ENCODE data around the gene FUT7. TPM values are rescaled to one million over a fixed set of nuclear protein-coding genes. Genes with fewer than 3 reads are reported as not detected.

Gene FUT7
- total RNA-seq, 1 donor from 2014 or later, result not detected

DNA sequence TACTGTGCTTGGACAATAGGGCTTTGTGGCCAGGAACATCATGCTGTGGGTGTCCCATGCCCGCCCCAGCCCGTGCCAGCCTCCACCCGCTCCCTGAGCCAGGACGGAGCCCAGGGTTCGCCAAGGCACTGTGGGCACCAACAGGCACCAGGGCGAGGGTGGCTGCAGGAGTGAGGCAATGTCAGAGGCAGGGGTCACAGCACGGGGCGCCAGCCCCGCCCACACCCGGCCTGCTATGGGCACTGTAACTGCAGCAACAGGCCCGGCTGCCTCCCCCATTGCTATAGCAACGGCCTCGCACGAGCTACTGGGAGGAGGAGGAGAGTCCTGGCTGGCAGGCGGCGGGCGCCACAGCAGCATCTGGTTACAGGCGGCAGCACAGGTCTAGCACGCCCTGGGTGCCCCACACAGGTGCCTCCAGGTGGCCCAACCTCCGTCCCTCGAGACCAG is 6.3 kb downstream of the FUT7 start:
- no peaks in the 10 kb centered on the region for H3K27me3 ChIP-seq (ENCODE audit: control insufficient read depth, insufficient read depth, low read length)
- DNase-seq (ENCODE audit: low read depth) (peak; percentile 44), FAIRE-seq (no peak)
- no peaks in the 10 kb centered on the region for H3K36me3 ChIP-seq (ENCODE audit: control insufficient read depth, insufficient read depth, low read length)
- TF ChIP-seq, protein P1, sequence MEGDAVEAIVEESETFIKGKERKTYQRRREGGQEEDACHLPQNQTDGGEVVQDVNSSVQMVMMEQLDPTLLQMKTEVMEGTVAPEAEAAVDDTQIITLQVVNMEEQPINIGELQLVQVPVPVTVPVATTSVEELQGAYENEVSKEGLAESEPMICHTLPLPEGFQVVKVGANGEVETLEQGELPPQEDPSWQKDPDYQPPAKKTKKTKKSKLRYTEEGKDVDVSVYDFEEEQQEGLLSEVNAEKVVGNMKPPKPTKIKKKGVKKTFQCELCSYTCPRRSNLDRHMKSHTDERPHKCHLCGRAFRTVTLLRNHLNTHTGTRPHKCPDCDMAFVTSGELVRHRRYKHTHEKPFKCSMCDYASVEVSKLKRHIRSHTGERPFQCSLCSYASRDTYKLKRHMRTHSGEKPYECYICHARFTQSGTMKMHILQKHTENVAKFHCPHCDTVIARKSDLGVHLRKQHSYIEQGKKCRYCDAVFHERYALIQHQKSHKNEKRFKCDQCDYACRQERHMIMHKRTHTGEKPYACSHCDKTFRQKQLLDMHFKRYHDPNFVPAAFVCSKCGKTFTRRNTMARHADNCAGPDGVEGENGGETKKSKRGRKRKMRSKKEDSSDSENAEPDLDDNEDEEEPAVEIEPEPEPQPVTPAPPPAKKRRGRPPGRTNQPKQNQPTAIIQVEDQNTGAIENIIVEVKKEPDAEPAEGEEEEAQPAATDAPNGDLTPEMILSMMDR (IDR thresholded peaks at IDR 0.05; ENCODE audit: insufficient read depth, low read length, severe bottlenecking), result peak; percentile 31
- H3K4me3 ChIP-seq (ENCODE audit: low read depth, low read length), result no peak overlapping the region

DNA sequence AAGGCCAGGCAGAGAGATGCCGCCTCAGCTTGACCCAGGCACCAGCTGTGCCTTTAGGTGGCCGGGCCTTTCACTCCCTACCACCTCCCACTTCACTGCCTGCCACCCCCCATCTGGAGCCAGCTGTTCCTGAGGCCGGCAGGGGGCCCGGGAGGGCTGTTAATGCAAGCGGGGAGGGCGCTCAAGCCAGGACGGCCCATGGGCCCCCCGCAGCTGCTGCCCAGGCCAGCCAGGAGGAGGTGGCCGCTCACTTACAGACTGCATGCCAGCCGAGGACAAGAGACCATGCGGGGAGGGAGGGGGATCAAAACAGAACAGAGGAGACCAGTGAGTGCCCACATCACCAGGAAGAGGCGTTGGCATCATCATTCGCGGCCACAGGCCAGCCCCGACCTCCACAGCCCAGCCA is 8.3 kb downstream of the FUT7 start:
- H3K4me3 ChIP-seq (ENCODE audit: low read depth, low read length), result no peak overlapping the region
- DNase-seq (ENCODE audit: low read depth) (no peak), FAIRE-seq (no peak)
- no peaks in the 10 kb centered on the region for H3K27me3 ChIP-seq (ENCODE audit: control insufficient read depth, insufficient read depth, low read length)
- H3K36me3 ChIP-seq (ENCODE audit: control insufficient read depth, insufficient read depth, low read length), result no peaks in the 10 kb centered on the region
- TF ChIP-seq, protein P1 (IDR thresholded peaks at IDR 0.05; ENCODE audit: insufficient read depth, low read length, severe bottlenecking), result no peak

DNA sequence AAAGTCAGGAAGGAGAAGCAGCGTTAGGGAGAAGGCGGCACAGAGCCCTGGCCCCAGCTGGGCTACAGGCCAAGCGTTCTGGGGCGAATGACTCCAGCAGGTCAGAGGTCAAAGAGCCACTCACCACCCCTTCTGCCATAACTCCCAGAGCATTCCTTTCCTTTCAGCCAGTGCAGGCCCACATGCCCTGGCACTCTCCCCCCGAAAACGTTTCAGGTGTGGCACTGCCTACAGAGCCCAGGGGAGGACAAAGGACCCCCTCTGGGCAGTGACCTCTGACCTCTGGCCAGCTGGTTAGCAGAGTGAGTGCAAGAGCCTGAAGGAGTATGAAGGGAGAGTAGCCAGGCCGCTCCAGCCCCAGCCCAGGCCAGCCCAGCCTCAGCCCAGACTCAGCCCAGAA is 8.7 kb downstream of the FUT7 start:
- no peak overlapping the region for H3K4me3 ChIP-seq (ENCODE audit: low read depth, low read length)
- no peaks in the 10 kb centered on the region for H3K36me3 ChIP-seq (ENCODE audit: control insufficient read depth, insufficient read depth, low read length)
- FAIRE-seq (no peak), DNase-seq (ENCODE audit: low read depth) (no peak)
- H3K27me3 ChIP-seq (ENCODE audit: control insufficient read depth, insufficient read depth, low read length), result no peaks in the 10 kb centered on the region
- TF ChIP-seq, protein P1 (IDR thresholded peaks at IDR 0.05; ENCODE audit: insufficient read depth, low read length, severe bottlenecking), result no peak

DNA sequence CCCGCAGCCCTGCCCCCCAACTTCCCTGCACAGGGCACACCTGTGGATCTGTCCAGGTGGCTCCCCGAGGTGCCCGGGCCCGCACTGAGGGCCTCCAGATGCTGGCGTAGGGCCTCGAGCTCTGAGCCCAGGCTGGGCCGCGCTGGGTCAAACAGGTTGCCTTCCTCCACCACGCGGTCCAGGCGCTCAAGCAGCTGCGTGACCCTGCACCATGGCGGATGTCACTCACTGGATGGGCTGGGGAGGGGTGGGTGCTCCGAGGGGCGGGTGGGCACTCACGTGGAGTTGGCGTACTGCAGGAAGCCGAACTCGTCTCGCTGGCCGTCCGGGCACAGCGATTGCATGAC is 9.3 kb downstream of the FUT7 start:
- no peaks in the 10 kb centered on the region for H3K27me3 ChIP-seq (ENCODE audit: control insufficient read depth, insufficient read depth, low read length)
- TF ChIP-seq, protein P1 (IDR thresholded peaks at IDR 0.05; ENCODE audit: insufficient read depth, low read length, severe bottlenecking), result no peak
- no peak overlapping the region for H3K4me3 ChIP-seq (ENCODE audit: low read depth, low read length)
- FAIRE-seq, result no peak
- no peak for DNase-seq (ENCODE audit: low read depth)
- H3K36me3 ChIP-seq (ENCODE audit: control insufficient read depth, insufficient read depth, low read length), result no peaks in the 10 kb centered on the region

DNA sequence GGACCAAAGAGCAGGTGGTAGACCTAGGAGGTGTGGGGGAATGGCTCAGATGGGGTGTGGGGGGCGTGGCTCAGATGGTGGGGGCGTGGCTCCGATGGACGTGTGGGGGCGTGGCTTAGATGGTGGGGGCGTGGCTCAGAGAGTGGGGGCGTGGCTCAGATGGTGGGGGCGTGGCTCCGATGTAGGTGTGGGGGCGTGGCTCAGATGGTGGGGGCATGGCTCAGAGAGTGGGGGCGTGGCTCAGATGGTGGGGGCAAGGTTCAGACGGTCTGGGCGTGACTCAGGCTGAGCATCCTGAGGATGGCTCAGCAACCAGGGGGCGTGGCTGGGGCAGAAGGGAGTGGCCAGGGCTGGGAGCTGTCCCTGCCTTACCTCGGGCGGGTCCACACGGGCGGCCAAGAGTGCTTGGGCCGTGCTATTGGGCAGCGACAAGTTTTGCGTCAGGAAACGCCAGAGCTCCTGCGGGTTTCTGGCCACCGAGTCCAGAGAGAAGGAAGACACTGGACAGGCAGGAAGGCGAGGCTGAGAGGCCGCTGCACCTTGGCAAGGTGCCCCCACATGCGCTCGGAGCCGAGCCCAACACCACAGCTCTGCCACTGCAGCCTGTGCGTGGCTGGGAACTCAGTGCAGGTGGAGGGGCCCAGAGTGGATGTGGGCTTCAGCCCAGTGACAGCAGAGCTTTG is 9.8 kb downstream of the FUT7 start:
- no peaks in the 10 kb centered on the region for H3K36me3 ChIP-seq (ENCODE audit: control insufficient read depth, insufficient read depth, low read length)
- no peaks in the 10 kb centered on the region for H3K27me3 ChIP-seq (ENCODE audit: control insufficient read depth, insufficient read depth, low read length)
- DNase-seq (ENCODE audit: low read depth), result peak; percentile 76
- FAIRE-seq, result no peak
- H3K4me3 ChIP-seq (ENCODE audit: low read depth, low read length), result no peak overlapping the region
- TF ChIP-seq, protein P1 (IDR thresholded peaks at IDR 0.05; ENCODE audit: insufficient read depth, low read length, severe bottlenecking), result no peak

DNA sequence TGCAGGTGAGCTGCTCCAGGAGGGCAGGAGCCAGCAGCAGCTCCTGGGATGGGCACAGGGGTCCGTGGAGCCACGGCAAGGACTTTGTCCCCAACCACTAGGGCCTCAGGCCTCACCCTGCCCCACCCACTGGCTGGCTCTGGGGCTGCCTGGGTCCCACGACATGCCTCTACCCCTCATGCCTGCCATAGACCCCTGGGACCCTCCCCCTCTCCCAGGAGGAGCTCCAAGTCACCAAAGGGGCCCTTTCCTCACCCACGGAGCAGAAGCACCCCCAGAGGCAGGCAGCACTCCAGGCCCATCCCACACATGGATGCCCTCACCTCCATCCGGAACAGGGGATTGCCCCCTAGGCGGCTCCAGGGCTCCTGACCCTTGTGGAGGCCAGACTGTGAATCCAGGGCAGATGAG is 10.3 kb downstream of the FUT7 start:
- Histone ChIP-seq H3K27me3 (ENCODE audit: control insufficient read depth, insufficient read depth, low read length) (no peaks in the 10 kb centered on the region), H3K36me3 (ENCODE audit: control insufficient read depth, insufficient read depth, low read length) (no peaks in the 10 kb centered on the region), H3K4me3 (ENCODE audit: low read depth, low read length) (no peak overlapping the region)
- DNase-seq (ENCODE audit: low read depth) (no peak), FAIRE-seq (no peak)
- TF ChIP-seq, protein P1 (IDR thresholded peaks at IDR 0.05; ENCODE audit: insufficient read depth, low read length, severe bottlenecking), result no peak
